Smooth muscle cell (in vitro differentiated cells): Measurements from ENCODE around the gene GTF2H3. TPM values are rescaled to one million over a fixed set of nuclear protein-coding genes. Genes with fewer than 3 reads are reported as not detected.
A peak's percentile ranks its signal among the peaks of the same experiment; 100 is the strongest.

ENCODE experiments used
- DNase-seq: peaks from one replicate; lab custom pipeline; 2025; ENCODE audit not compliant: unreplicated experiment; lab: John Stamatoyannopoulos, UW
- H2AFZ ChIP-seq: fragments of 200-600 bp; sonication (generic); 2 replicates; pipeline ENCODE4 v1.6.0; 2016; ENCODE audit warnings: antibody characterized with exemption, low read depth, mild to moderate bottlenecking
- H3F3A ChIP-seq: fragments of 200-600 bp; sonication (generic); 2 replicates; pipeline ENCODE4 v1.6.0; 2017; ENCODE audit warnings: antibody characterized with exemption, low read depth
- H3K27ac ChIP-seq: fragments of 200-600 bp; sonication (generic); 2 replicates; pipeline ENCODE4 v1.5.1; 2016; ENCODE audit warnings: low read depth, mild to moderate bottlenecking
- H3K27me3 ChIP-seq: fragments of 200-600 bp; sonication (generic); 2 replicates; pipeline ENCODE4 v1.6.1; 2016; ENCODE audit warnings: low read depth, mild to moderate bottlenecking
- H3K36me3 ChIP-seq: fragments of 200-600 bp; sonication (generic); 2 replicates; pipeline ENCODE4 v1.5.1; 2016; ENCODE audit warnings: low read depth
- H3K4me1 ChIP-seq: fragments of 200-600 bp; sonication (generic); 2 replicates; pipeline ENCODE4 v1.5.1; 2016; ENCODE audit warnings: low read depth
- H3K4me2 ChIP-seq: fragments of 200-600 bp; sonication (generic); 2 replicates; pipeline ENCODE4 v1.6.0; 2016; ENCODE audit warnings: mild to moderate bottlenecking
- H3K4me3 ChIP-seq: fragments of 200-600 bp; sonication (generic); 2 replicates; pipeline ENCODE4 v1.5.1; 2016; ENCODE audit warnings: mild to moderate bottlenecking
- H3K79me2 ChIP-seq: fragments of 200-600 bp; sonication (generic); 2 replicates; pipeline ENCODE4 v1.6.0; 2016; ENCODE audit warnings: low read depth, mild to moderate bottlenecking
- H3K9ac ChIP-seq: fragments of 200-600 bp; sonication (generic); 2 replicates; pipeline ENCODE4 v1.6.0; 2016; ENCODE audit warnings: low read depth
- H3K9me3 ChIP-seq: fragments of 200-600 bp; sonication (generic); replicated peaks from 2 replicates; pipeline ENCODE4 v1.5.1; 2016; ENCODE audit warnings: low read depth
- H4K20me1 ChIP-seq: fragments of 200-600 bp; sonication (generic); 2 replicates; pipeline ENCODE4 v1.6.0; 2016; ENCODE audit warnings: low read depth
- CTCF ChIP-seq: fragments of 200-600 bp; sonication (generic); IDR thresholded peaks from 2 replicates; pipeline ENCODE4 v1.5.1; 2017; ENCODE audit warnings: borderline replicate concordance, mild to moderate bottlenecking, antibody characterized with exemption; ENCODE audit not compliant: insufficient read depth, poor library complexity, severe bottlenecking
- WGBS: methylation state at CpG from one replicate; pipeline ENCODE4 v1.1.7; 2016; ENCODE audit warnings: low lambda C conversion rate; 5-methylcytosine and 5-hydroxymethylcytosine counted together
- polyA plus RNA-seq: library from polyadenylated mRNA; unstranded; fragments of >200 nt; fragmentation: Nextera tagmentation; extraction: Ambion mirVana; gene quantifications from 2 replicates; pipeline ENCODE4 v1.2.1, GENCODE V29; 2016
- total RNA-seq: library from RNA; depleted of rRNA; stranded (reverse); fragments of >200 nt; gene quantifications from 2 replicates; pipeline ENCODE4 v1.2.3, GENCODE V29; 2014

The GTF2H3 gene
- total and polyA plus RNA-seq, 2 experiments from 2014 or later: 10.8 to 43.2 TPM

GRCh38 chr12:123597100-123597499 lies 36.5 kb upstream of the GTF2H3 start:
- Histone ChIP-seq H3K4me2 (no peak overlapping the region), H4K20me1 (peaks cover 60% of the 10 kb centered on the region), H3K9ac (no peak overlapping the region), H3K79me2 (peaks cover 59% of the 10 kb centered on the region), H3K36me3 (peaks cover 31% of the 10 kb centered on the region), H3K27me3 (no peaks in the 10 kb centered on the region), H3K9me3 (no peaks in the 10 kb centered on the region), H3F3A (peaks cover 48% of the 10 kb centered on the region), H3K4me1 (no peaks in the 10 kb centered on the region), H3K4me3 (no peak overlapping the region), H3K27ac (peak overlapping the region; percentile 3), H2AFZ (no peak overlapping the region)
- WGBS: 98% methylated on average over 3 of the region's 3 CpGs
- no peak for DNase-seq
- no peak for TF ChIP-seq CTCF

- Histone ChIP-seq H2AFZ (no peak overlapping the region), H3K27me3 (no peaks in the 10 kb centered on the region), H3K9ac (no peak overlapping the region), H3F3A (peaks cover 43% of the 10 kb centered on the region), H3K9me3 (no peaks in the 10 kb centered on the region), H3K36me3 (peaks cover 23% of the 10 kb centered on the region), H3K79me2 (peaks cover 57% of the 10 kb centered on the region), H4K20me1 (peaks cover 45% of the 10 kb centered on the region), H3K4me1 (peaks cover 8% of the 10 kb centered on the region), H3K27ac (peak overlapping the region; percentile 27), H3K4me2 (no peak overlapping the region), H3K4me3 (no peak overlapping the region)
- WGBS: 96% methylated on average over 3 of the region's 3 CpGs
- no peak for DNase-seq
- TF ChIP-seq CTCF: no peak
Observed at GRCh38 chr12:123598522-123598921, 35.1 kb upstream of the GTF2H3 start.

GRCh38 chr12:123599310-123599709 lies 34.3 kb upstream of the GTF2H3 start:
- Histone ChIP-seq H4K20me1 (peaks cover 38% of the 10 kb centered on the region), H3K9me3 (no peaks in the 10 kb centered on the region), H3K27ac (no peak overlapping the region), H3K4me2 (no peak overlapping the region), H3K9ac (no peak overlapping the region), H3F3A (peaks cover 40% of the 10 kb centered on the region), H3K36me3 (peaks cover 23% of the 10 kb centered on the region), H3K79me2 (peaks cover 57% of the 10 kb centered on the region), H3K4me1 (peaks cover 8% of the 10 kb centered on the region), H3K27me3 (no peaks in the 10 kb centered on the region), H3K4me3 (no peak overlapping the region), H2AFZ (no peak overlapping the region)
- no peak for TF ChIP-seq CTCF
- WGBS: 100% methylated on average over 1 of the region's 1 CpG
- DNase-seq: no peak

GRCh38 chr12:123599721-123600120 lies 33.9 kb upstream of the GTF2H3 start:
- Histone ChIP-seq H4K20me1 (peaks cover 33% of the 10 kb centered on the region), H3F3A (peaks cover 37% of the 10 kb centered on the region), H3K4me1 (peaks cover 8% of the 10 kb centered on the region), H3K9me3 (no peaks in the 10 kb centered on the region), H3K9ac (no peak overlapping the region), H3K4me3 (no peak overlapping the region), H2AFZ (no peak overlapping the region), H3K36me3 (peaks cover 23% of the 10 kb centered on the region), H3K27ac (no peak overlapping the region), H3K27me3 (no peaks in the 10 kb centered on the region), H3K4me2 (no peak overlapping the region), H3K79me2 (peaks cover 57% of the 10 kb centered on the region)
- WGBS: over 99% methylated on average over 7 of the region's 7 CpGs
- no peak for TF ChIP-seq CTCF
- DNase-seq: no peak
